Measurements from ENCODE around the gene NBDY.
A peak's percentile ranks its signal among the peaks of the same experiment; 100 is the strongest.
"Not testable (repeated sequence)": the region's sequence is repeated elsewhere in the genome, so short reads cannot be mapped to it uniquely, and the experiment has no call there.

Gene NBDY

GRCh38 chrX:56764975-56765791 lies 36.1 kb downstream of the NBDY start:
- DNase-seq: no peak

GRCh38 chrX:56765811-56766553 lies 36.9 kb downstream of the NBDY start:
- peak; percentile 2 for DNase-seq

GRCh38 chrX:56766554-56767347 lies 37.7 kb downstream of the NBDY start:
- peak; percentile 5 for DNase-seq

- peak; percentile 19 for DNase-seq
Observed at GRCh38 chrX:56767348-56768119, 38.5 kb downstream of the NBDY start.

- not testable (repeated sequence) for DNase-seq
Observed at GRCh38 chrX:56768120-56768660, 39.1 kb downstream of the NBDY start.

- not testable (repeated sequence) for DNase-seq
Observed at GRCh38 chrX:56772675-56773521, 43.9 kb downstream of the NBDY start.

- DNase-seq: not testable (repeated sequence)
Observed at GRCh38 chrX:56773522-56774060, 44.5 kb downstream of the NBDY start.

GRCh38 chrX:56778099-56778923 lies 49.3 kb downstream of the NBDY start:
- not testable (repeated sequence) for DNase-seq

GRCh38 chrX:56778924-56779468 lies 50.0 kb downstream of the NBDY start:
- not testable (repeated sequence) for DNase-seq

- DNase-seq: not testable (repeated sequence)
Observed at GRCh38 chrX:56780681-56781649, 51.9 kb downstream of the NBDY start.

GRCh38 chrX:56782352-56782751 lies 53.3 kb downstream of the NBDY start:
- DNase-seq: no peak

GRCh38 chrX:56782791-56783449 lies 53.9 kb downstream of the NBDY start:
- DNase-seq: no peak

GRCh38 chrX:56783450-56783831 lies 54.4 kb downstream of the NBDY start:
- DNase-seq: peak; percentile 76

GRCh38 chrX:56783996-56784620 lies 55.1 kb downstream of the NBDY start:
- no peak for DNase-seq

GRCh38 chrX:56784666-56785065 lies 55.6 kb downstream of the NBDY start:
- no peak for DNase-seq

- DNase-seq: no peak
Observed at GRCh38 chrX:56785442-56785841, 56.4 kb downstream of the NBDY start.

Data from activated gamma-delta T cell treated with Interleukin-2 at 50 U/mL for 16 hours (primary cell).